Panc1 (cell line): ENCODE results near the gene GALC. TPM values are rescaled to one million over a fixed set of nuclear protein-coding genes. Genes with fewer than 3 reads are reported as not detected.

Experiments
- ATAC-seq: fragments of 200-7000 bp; cut with Tn5 transposase; 2 replicates; pipeline ENCODE4 v1.9.1; 2020; ENCODE audit warnings: mild to moderate bottlenecking, moderate library complexity
- BruUV-seq: library from RNA; stranded (reverse); fragments of 400-500 nt; replicated peaks from 2 replicates; lab custom pipeline; 2021; lab: Mats Ljungman, UMichigan
- CTCF ChIA-PET: fragments of 300-600 bp; sonication (Branson Sonifier 250); formaldehyde crosslinking; loops from one replicate; lab custom pipeline; 2022; ENCODE audit warnings: antibody characterized with exemption; lab: Charles Lee
- POLR2A ChIA-PET: fragments of 300-600 bp; sonication (Branson Sonifier 250); formaldehyde crosslinking; loops from one replicate; lab custom pipeline; 2022; ENCODE audit warnings: antibody characterized with exemption; lab: Charles Lee
- DNase-seq: peaks from one replicate; pipeline ENCODE4 v3.0.0-alpha.2; 2010; ENCODE audit warnings: low read depth, low spot score
- H3K27ac ChIP-seq: 2 replicates; pipeline ENCODE4 v1.5.1; 2011; ENCODE audit warnings: mild to moderate bottlenecking, low read length, inconsistent platforms
- H3K27me3 ChIP-seq: fragments of 200-500 bp; sonication (Bioruptor generic); 2 replicates; pipeline ENCODE4 v1.6.0; 2014; ENCODE audit warnings: low read length, inconsistent platforms; ENCODE audit not compliant: control insufficient read depth, insufficient read depth
- H3K36me3 ChIP-seq: fragments of 200-500 bp; sonication (Bioruptor generic); 2 replicates; pipeline ENCODE4 v1.5.1; 2014; ENCODE audit warnings: inconsistent platforms, mild to moderate bottlenecking, low read length, moderate library complexity; ENCODE audit not compliant: control insufficient read depth, insufficient read depth
- H3K4me1 ChIP-seq: 2 replicates; pipeline ENCODE4 v1.5.1; 2011; ENCODE audit warnings: inconsistent platforms, mild to moderate bottlenecking, low read length, moderate library complexity; ENCODE audit not compliant: control insufficient read depth, insufficient read depth
- H3K4me3 ChIP-seq, 2 experiments: 2 replicates each; pipeline ENCODE4 v1.5.1; 2011 to 2012; ENCODE audit warnings: low read depth in 2 of 2, low read length in 2 of 2, mild to moderate bottlenecking in 2 of 2, inconsistent platforms in 1 of 2, moderate library complexity in 1 of 2
- H3K9me3 ChIP-seq: fragments of 200-500 bp; sonication (Bioruptor generic); 2 replicates; pipeline ENCODE4 v1.5.1; 2014; ENCODE audit warnings: low read depth, mild to moderate bottlenecking, inconsistent platforms, low read length, moderate library complexity; ENCODE audit not compliant: control insufficient read depth, insufficient read depth
- POLR2AphosphoS5 ChIP-seq: IDR thresholded peaks from 2 replicates; pipeline ENCODE4 v1.6.1; 2012; ENCODE audit warnings: mild to moderate bottlenecking, low read depth, low read length, moderate library complexity
- REST ChIP-seq, 2 experiments: IDR thresholded peaks; 2 replicates each; pipeline ENCODE4 v1.6.1; 2011 to 2012; ENCODE audit warnings: low read depth in 2 of 2, control low read depth in 1 of 2, low read length in 1 of 2, mild to moderate bottlenecking in 1 of 2, moderate library complexity in 1 of 2; ENCODE audit not compliant: insufficient read depth in 1 of 2
- SIN3A ChIP-seq: IDR thresholded peaks from 2 replicates; pipeline ENCODE4 v1.6.1; 2012; ENCODE audit warnings: low read depth, mild to moderate bottlenecking, low read length, moderate library complexity, borderline replicate concordance; ENCODE audit not compliant: insufficient read depth
- TCF7L2 ChIP-seq: IDR thresholded peaks from 2 replicates; pipeline ENCODE4 v1.6.1; 2011; ENCODE audit warnings: mild to moderate bottlenecking, low read depth, low read length, inconsistent platforms
- in situ Hi-C: cut with HindIII; loops from 2 replicates; pipeline ENCODE4 v1.10.0; 2016; ENCODE audit warnings: low sequenced_read_pairs, low pct_unique_long_range_greater_than_20kb
- intact Hi-C: fragments of 100-400 bp; cut with micrococcal nuclease; formaldehyde crosslinking; loops from one replicate; pipeline ENCODE4 v1.10.0; 2022; ENCODE audit not compliant: unreplicated experiment
- total RNA-seq: library from RNA; stranded (reverse); gene quantifications from one replicate; pipeline ENCODE4 v1.2.1, GENCODE V29; 2021; ENCODE audit not compliant: unreplicated experiment
- TF ChIP-seq, protein P1 (sequence below): fragments of 450-650 bp; IDR thresholded peaks from 2 replicates; pipeline ENCODE4 v1.5.1; 2017; ENCODE audit warnings: mild to moderate bottlenecking

GALC gene
- total RNA-seq, 1 experiment from 2014 or later, result 9.7 TPM

DNA sequence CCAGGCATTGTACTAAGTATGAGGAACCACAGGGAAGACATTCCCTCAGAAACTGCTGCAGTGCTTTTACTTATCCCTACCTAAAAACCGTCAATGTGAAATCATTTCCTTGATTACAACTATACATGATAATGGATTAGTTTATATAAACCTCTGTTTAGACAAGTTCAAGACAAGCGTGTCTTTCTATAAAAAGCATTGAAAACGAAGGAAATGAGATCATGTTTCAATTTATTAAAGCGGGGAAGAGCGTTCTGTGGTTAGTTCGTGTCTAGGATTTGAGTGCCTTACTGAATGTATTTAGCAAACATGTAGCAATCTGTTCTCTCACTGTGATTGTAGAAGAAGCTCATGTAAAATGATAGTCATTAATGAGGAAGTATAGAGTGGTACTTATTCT, 37.5 kb downstream of the GALC start:
- no peaks in the 10 kb centered on the region for H3K4me1 ChIP-seq
- TF ChIP-seq POLR2AphosphoS5, result no peak
- TF ChIP-seq TCF7L2, result no peak
- TF ChIP-seq, protein P1, sequence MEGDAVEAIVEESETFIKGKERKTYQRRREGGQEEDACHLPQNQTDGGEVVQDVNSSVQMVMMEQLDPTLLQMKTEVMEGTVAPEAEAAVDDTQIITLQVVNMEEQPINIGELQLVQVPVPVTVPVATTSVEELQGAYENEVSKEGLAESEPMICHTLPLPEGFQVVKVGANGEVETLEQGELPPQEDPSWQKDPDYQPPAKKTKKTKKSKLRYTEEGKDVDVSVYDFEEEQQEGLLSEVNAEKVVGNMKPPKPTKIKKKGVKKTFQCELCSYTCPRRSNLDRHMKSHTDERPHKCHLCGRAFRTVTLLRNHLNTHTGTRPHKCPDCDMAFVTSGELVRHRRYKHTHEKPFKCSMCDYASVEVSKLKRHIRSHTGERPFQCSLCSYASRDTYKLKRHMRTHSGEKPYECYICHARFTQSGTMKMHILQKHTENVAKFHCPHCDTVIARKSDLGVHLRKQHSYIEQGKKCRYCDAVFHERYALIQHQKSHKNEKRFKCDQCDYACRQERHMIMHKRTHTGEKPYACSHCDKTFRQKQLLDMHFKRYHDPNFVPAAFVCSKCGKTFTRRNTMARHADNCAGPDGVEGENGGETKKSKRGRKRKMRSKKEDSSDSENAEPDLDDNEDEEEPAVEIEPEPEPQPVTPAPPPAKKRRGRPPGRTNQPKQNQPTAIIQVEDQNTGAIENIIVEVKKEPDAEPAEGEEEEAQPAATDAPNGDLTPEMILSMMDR, result no peak
- TF ChIP-seq SIN3A, result no peak
- no peak for TF ChIP-seq REST (IDR thresholded peaks at IDR 0.05; ENCODE audit: insufficient read depth in 1 of 2, low read depth in 2 of 2, low read length in 1 of 2)
- ATAC-seq (no peak), DNase-seq (no peak)
- intact Hi-C loops, result no loop called here
- H3K27me3 ChIP-seq, result no peaks in the 10 kb centered on the region
- POLR2A ChIA-PET, result no interaction called here
- H3K36me3 ChIP-seq, result no peaks in the 10 kb centered on the region
- in situ Hi-C loops, result no loop called here
- CTCF ChIA-PET, result interaction anchor here (0.6 kb wide), 1 partner anchor 1984 kb away, joined by 3 read pairs; no protein-coding TSS in a partner anchor
- H3K9me3 ChIP-seq, result no peaks in the 10 kb centered on the region
- no peak overlapping the region for H3K4me3 ChIP-seq
- no peak overlapping the region for H3K27ac ChIP-seq
- BruUV-seq, result no TSS peak

GRCh38 chr14:87952307-87953094, 40.5 kb downstream of the GALC start:
- Histone ChIP-seq H3K27ac (no peak overlapping the region), H3K4me1 (no peaks in the 10 kb centered on the region), H3K4me3 (no peak overlapping the region), H3K9me3 (no peaks in the 10 kb centered on the region), H3K36me3 (no peaks in the 10 kb centered on the region), H3K27me3 (no peaks in the 10 kb centered on the region)
- BruUV-seq, result no TSS peak
- DNase-seq, result no peak
- POLR2A ChIA-PET, result no interaction called here
- in situ Hi-C loops, result no loop called here
- CTCF ChIA-PET, result no interaction called here
- TF ChIP-seq, protein P1, result no peak
- TF ChIP-seq REST (IDR thresholded peaks at IDR 0.05; ENCODE audit: insufficient read depth in 1 of 2, low read depth in 2 of 2, low read length in 1 of 2) (no peak), POLR2AphosphoS5 (no peak)
- intact Hi-C loops, result no loop called here
- no peak for ATAC-seq
